ENCODE measurements around the gene LRPAP1.

- TF ChIP-seq CTCF (IDR thresholded peaks at IDR 0.05; ENCODE audit: poor library complexity): no peak
- no peak for TF ChIP-seq EZH2phosphoT487 (IDR thresholded peaks at IDR 0.05; ENCODE audit: low read depth, severe bottlenecking, unreplicated experiment)
These were observed 21.0 kb downstream of the LRPAP1 start for GRCh38 chr4:3511187-3511586.
